ENCODE results near the gene CELF2. TPM values are rescaled to one million over a fixed set of nuclear protein-coding genes. Genes with fewer than 3 reads are reported as not detected.

CELF2 gene
- total RNA-seq, 1 experiment from 2014 or later = 0.07 TPM

DNA sequence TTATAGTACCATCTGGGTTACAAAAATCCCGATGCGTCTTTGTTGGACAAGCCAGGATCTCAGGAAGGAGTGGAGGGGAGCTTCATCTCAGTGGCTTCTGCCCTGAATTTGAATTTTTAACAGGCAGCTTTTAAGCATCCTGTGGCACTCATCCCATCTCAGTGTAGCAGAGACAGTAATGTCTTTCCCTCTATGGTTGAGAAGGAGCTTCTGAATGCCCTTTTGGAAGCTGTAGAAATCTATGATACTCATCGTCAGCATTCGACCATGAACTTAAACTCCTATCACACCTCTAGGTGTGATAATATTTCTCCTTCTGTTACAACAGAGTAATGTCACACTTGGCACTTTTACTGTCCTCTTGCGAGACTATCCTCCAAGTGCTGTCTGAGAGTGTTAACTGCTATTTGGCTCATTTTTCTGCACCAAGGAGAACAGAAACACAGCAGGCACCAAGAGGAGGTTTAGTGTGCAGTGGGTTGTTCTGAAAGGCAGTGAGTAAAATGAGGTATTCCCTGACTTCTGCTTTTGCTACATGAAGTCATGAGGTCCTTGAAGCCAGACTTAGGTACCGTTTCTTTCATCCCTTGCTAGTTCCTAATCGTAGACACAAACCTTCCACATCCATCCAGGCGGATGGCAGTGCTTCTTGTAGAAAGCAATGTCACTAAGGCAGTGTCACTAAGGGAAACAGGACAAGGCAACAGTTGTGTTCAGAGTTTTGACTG, 177.4 kb downstream of the CELF2 start:
- Mint-ChIP-seq H3K4me3 (ENCODE audit: unreplicated experiment) (no peak overlapping the region), H3K27ac (ENCODE audit: low read depth, unreplicated experiment) (no peak overlapping the region), H3K4me1 (ENCODE audit: insufficient read depth, unreplicated experiment) (no peaks in the 10 kb centered on the region), H3K9me3 (ENCODE audit: unreplicated experiment) (no peaks in the 10 kb centered on the region), H3K27me3 (ENCODE audit: insufficient read depth, unreplicated experiment) (peaks cover 45% of the 10 kb centered on the region), H3K36me3 (ENCODE audit: insufficient read depth, unreplicated experiment) (no peaks in the 10 kb centered on the region)
- BruUV-seq (replicated peaks) = no TSS peak
- DNase-seq (ENCODE audit: unreplicated experiment) = no peak
- intact Hi-C loops (cut with micrococcal nuclease) = no loop called here
- CTCF ChIA-PET = no interaction called here
- POLR2A ChIA-PET = no interaction called here
- TF ChIP-seq, protein P1, sequence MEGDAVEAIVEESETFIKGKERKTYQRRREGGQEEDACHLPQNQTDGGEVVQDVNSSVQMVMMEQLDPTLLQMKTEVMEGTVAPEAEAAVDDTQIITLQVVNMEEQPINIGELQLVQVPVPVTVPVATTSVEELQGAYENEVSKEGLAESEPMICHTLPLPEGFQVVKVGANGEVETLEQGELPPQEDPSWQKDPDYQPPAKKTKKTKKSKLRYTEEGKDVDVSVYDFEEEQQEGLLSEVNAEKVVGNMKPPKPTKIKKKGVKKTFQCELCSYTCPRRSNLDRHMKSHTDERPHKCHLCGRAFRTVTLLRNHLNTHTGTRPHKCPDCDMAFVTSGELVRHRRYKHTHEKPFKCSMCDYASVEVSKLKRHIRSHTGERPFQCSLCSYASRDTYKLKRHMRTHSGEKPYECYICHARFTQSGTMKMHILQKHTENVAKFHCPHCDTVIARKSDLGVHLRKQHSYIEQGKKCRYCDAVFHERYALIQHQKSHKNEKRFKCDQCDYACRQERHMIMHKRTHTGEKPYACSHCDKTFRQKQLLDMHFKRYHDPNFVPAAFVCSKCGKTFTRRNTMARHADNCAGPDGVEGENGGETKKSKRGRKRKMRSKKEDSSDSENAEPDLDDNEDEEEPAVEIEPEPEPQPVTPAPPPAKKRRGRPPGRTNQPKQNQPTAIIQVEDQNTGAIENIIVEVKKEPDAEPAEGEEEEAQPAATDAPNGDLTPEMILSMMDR (IDR thresholded peaks at IDR 0.05; ENCODE audit: unreplicated experiment) = no peak

DNA sequence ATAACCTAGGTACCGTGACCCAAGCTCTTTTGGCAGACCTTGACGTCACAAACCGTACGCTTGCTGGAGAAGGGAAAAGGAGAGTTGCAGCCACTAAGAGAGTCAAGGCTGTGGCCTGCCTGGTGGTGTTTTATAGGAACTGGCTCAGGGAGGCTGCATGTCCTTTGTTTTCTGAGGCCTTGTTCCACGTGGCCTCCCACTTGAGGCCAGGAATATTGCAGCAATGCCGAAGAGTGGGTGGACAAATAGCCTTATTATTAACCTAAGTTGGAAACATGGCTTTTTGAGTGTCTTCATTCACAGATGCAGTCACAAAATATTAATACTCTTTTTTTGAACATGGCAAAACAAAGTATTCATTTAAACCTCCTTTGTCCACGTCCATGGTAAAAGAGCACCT, 178.0 kb downstream of the CELF2 start:
- POLR2A ChIA-PET = no interaction called here

DNA sequence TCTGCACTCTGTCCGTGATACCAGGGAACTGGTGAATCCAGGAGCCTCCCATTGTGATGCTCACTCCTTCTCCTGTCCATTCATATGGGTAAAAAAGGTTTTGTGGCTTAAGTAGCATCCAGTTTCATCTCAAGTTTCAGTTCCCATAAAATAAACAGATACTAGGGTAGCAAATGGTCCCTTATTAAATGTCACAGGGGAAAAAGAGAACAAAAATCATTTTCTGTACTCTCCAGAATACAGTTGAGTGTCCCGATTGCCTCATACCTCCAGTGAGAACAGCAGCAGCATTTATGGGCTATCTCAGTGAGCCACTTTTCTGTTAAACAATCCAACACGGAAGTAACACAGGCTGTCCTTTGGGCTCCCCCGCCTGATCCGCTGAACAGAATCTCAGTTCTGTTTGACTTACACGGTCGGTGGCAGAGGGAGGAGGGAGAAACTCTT, 179.6 kb downstream of the CELF2 start:
- H3K4me1 Mint-ChIP-seq (ENCODE audit: insufficient read depth, unreplicated experiment) = no peaks in the 10 kb centered on the region
- H3K27me3 Mint-ChIP-seq (ENCODE audit: insufficient read depth, unreplicated experiment) = peaks cover 45% of the 10 kb centered on the region
- no peaks in the 10 kb centered on the region for H3K36me3 Mint-ChIP-seq (ENCODE audit: insufficient read depth, unreplicated experiment)
- H3K9me3 Mint-ChIP-seq (ENCODE audit: unreplicated experiment) = no peaks in the 10 kb centered on the region
- ChIA-PET CTCF (no interaction called here), POLR2A (no interaction called here)
- intact Hi-C loops (cut with micrococcal nuclease) = no loop called here
- no peak overlapping the region for H3K4me3 Mint-ChIP-seq (ENCODE audit: unreplicated experiment)
- no peak for DNase-seq (ENCODE audit: unreplicated experiment)
- TF ChIP-seq, protein P1 (IDR thresholded peaks at IDR 0.05; ENCODE audit: unreplicated experiment) = no peak
- no peak overlapping the region for H3K27ac Mint-ChIP-seq (ENCODE audit: low read depth, unreplicated experiment)
- no TSS peak for BruUV-seq (replicated peaks)

More for the DNA sequence above, 178.0 kb downstream of the CELF2 start:
- CTCF ChIA-PET = no interaction called here
- intact Hi-C loops (cut with micrococcal nuclease) = no loop called here
- Mint-ChIP-seq H3K9me3 (ENCODE audit: unreplicated experiment) (no peaks in the 10 kb centered on the region), H3K27me3 (ENCODE audit: insufficient read depth, unreplicated experiment) (peaks cover 45% of the 10 kb centered on the region), H3K27ac (ENCODE audit: low read depth, unreplicated experiment) (no peak overlapping the region), H3K36me3 (ENCODE audit: insufficient read depth, unreplicated experiment) (no peaks in the 10 kb centered on the region), H3K4me1 (ENCODE audit: insufficient read depth, unreplicated experiment) (no peaks in the 10 kb centered on the region), H3K4me3 (ENCODE audit: unreplicated experiment) (no peak overlapping the region)
- TF ChIP-seq, protein P1 (IDR thresholded peaks at IDR 0.05; ENCODE audit: unreplicated experiment) = no peak
- DNase-seq (ENCODE audit: unreplicated experiment) = no peak
- BruUV-seq (replicated peaks) = no TSS peak

DNA sequence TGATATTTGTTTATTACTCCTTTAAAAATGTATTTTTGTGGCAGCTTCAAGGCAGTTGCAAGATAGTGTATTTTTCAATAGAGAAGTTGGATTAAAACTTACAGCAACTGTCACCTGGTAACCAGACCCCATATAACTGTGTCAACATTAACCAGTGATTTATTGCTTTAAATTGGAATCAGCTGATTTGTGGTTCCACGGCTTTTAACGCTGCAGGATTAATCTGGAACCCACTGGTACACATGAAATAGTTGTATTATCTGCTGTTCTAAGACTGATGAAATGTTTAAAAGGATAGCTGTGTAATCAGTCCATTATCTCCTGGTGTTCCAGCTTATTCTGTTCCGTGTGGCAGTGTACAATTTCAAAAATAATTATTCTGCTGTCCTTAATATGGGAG, 180.2 kb downstream of the CELF2 start:
- no peaks in the 10 kb centered on the region for H3K4me1 Mint-ChIP-seq (ENCODE audit: insufficient read depth, unreplicated experiment)
- peaks cover 41% of the 10 kb centered on the region for H3K27me3 Mint-ChIP-seq (ENCODE audit: insufficient read depth, unreplicated experiment)
- no TSS peak for BruUV-seq (replicated peaks)
- H3K4me3 Mint-ChIP-seq (ENCODE audit: unreplicated experiment) = no peak overlapping the region
- no peaks in the 10 kb centered on the region for H3K36me3 Mint-ChIP-seq (ENCODE audit: insufficient read depth, unreplicated experiment)
- CTCF ChIA-PET = no interaction called here
- H3K27ac Mint-ChIP-seq (ENCODE audit: low read depth, unreplicated experiment) = no peak overlapping the region
- intact Hi-C loops (cut with micrococcal nuclease) = no loop called here
- TF ChIP-seq, protein P1 (IDR thresholded peaks at IDR 0.05; ENCODE audit: unreplicated experiment) = no peak
- POLR2A ChIA-PET = no interaction called here
- no peaks in the 10 kb centered on the region for H3K9me3 Mint-ChIP-seq (ENCODE audit: unreplicated experiment)
- DNase-seq (ENCODE audit: unreplicated experiment) = no peak

All from MCF 10A (cell line).